Measurements from ENCODE around the gene PEX5L. TPM values are rescaled to one million over a fixed set of nuclear protein-coding genes. Genes with fewer than 3 reads are reported as not detected.

Gene PEX5L
- total and polyA plus RNA-seq, 2 donors (not counting 1 experiment from before 2014, with no cell fraction given): 0.52 to 5.9 TPM

GRCh38 chr3:179745716-179746115, 291.0 kb downstream of the PEX5L start:
- TF ChIP-seq CTCF (conservative IDR thresholded peaks at IDR 0.05 in 1 of 2, IDR thresholded peaks at IDR 0.05 in 1 of 2; ENCODE audit: low read depth in 1 of 2, low read length in 2 of 2) (no peak), EZH2 (IDR thresholded peaks at IDR 0.05; ENCODE audit: low read length, missing control alignments) (no peak)
- Histone ChIP-seq H3K27ac (ENCODE audit: insufficient read depth, low read length) (no peak overlapping the region), H3K27me3 (ENCODE audit: control insufficient read depth, insufficient read depth, low read length) (no peaks in the 10 kb centered on the region), H3K9ac (ENCODE audit: insufficient read depth, low read length) (no peak overlapping the region), H3K4me2 (ENCODE audit: extremely low read depth, insufficient read depth, low read length) (no peak overlapping the region), H3K36me3 (ENCODE audit: control insufficient read depth, insufficient read depth, low read length) (peaks cover 4% of the 10 kb centered on the region), H4K20me1 (ENCODE audit: control insufficient read depth, extremely low read depth, insufficient read depth, low read length) (no peaks in the 10 kb centered on the region), H3K4me3 (replicated peaks in 1 of 4; ENCODE audit: control extremely low read depth in 1 of 4, insufficient read depth in 1 of 4, low read depth in 3 of 4, low read length in 4 of 4) (no peak overlapping the region), H3K79me2 (ENCODE audit: control insufficient read depth, insufficient read depth, low read length) (no peaks in the 10 kb centered on the region), H3K4me1 (ENCODE audit: control insufficient read depth, extremely low read depth, insufficient read depth, low read length) (no peaks in the 10 kb centered on the region), H3K9me3 (ENCODE audit: control insufficient read depth, insufficient read depth, low read depth, low read length) (no peaks in the 10 kb centered on the region), H2AFZ (ENCODE audit: low read length) (no peak overlapping the region)
- DNase-seq (ENCODE audit: low read depth in 2 of 2): no peak

- Histone ChIP-seq H3K4me3 (replicated peaks in 1 of 4; ENCODE audit: control extremely low read depth in 1 of 4, insufficient read depth in 1 of 4, low read depth in 3 of 4, low read length in 4 of 4) (no peak overlapping the region), H4K20me1 (ENCODE audit: control insufficient read depth, extremely low read depth, insufficient read depth, low read length) (no peaks in the 10 kb centered on the region), H3K9ac (ENCODE audit: insufficient read depth, low read length) (no peak overlapping the region), H2AFZ (ENCODE audit: low read length) (no peak overlapping the region), H3K9me3 (ENCODE audit: control insufficient read depth, insufficient read depth, low read depth, low read length) (no peaks in the 10 kb centered on the region), H3K4me2 (ENCODE audit: extremely low read depth, insufficient read depth, low read length) (no peak overlapping the region), H3K27ac (ENCODE audit: insufficient read depth, low read length) (no peak overlapping the region), H3K36me3 (ENCODE audit: control insufficient read depth, insufficient read depth, low read length) (peaks cover 5% of the 10 kb centered on the region), H3K27me3 (ENCODE audit: control insufficient read depth, insufficient read depth, low read length) (no peaks in the 10 kb centered on the region), H3K79me2 (ENCODE audit: control insufficient read depth, insufficient read depth, low read length) (no peaks in the 10 kb centered on the region), H3K4me1 (ENCODE audit: control insufficient read depth, extremely low read depth, insufficient read depth, low read length) (no peaks in the 10 kb centered on the region)
- DNase-seq (ENCODE audit: low read depth in 2 of 2): no peak
- TF ChIP-seq EZH2 (IDR thresholded peaks at IDR 0.05; ENCODE audit: low read length, missing control alignments) (no peak), CTCF (conservative IDR thresholded peaks at IDR 0.05 in 1 of 2, IDR thresholded peaks at IDR 0.05 in 1 of 2; ENCODE audit: low read depth in 1 of 2, low read length in 2 of 2) (no peak)
Observed at GRCh38 chr3:179745079-179745478, 291.7 kb downstream of the PEX5L start.

Measured in fibroblast of lung (primary cell).